ENCODE data around the gene MAP7. TPM values are rescaled to one million over a fixed set of nuclear protein-coding genes. Genes with fewer than 3 reads are reported as not detected.
"Not testable (repeated sequence)": the region's sequence is repeated elsewhere in the genome, so short reads cannot be mapped to it uniquely, and the experiment has no call there.

The MAP7 gene
- polyA plus RNA-seq, 12 donors, result 0.21 to 12.2 (median 0.51) TPM; not detected in 1

DNA sequence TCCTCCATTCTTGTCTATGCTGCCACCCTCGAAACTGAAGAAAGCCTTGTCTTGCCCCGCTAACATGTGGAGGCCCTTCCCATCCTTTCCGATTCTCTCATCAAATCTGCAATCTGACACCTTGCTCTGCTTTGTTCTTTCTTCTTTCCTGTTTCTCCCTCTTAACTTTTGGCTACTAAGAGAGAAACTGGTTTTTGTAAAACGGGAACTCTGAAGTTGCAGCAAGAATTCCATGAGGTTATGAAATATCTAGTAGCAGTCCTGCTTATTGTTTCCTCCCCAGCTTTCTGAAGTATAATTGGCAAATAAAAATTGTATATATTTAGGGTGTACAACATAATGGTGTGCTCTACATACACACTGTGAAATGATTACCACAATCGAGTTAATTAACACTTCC is 80.2 kb downstream of the MAP7 start:
- no peak for DNase-seq

DNA sequence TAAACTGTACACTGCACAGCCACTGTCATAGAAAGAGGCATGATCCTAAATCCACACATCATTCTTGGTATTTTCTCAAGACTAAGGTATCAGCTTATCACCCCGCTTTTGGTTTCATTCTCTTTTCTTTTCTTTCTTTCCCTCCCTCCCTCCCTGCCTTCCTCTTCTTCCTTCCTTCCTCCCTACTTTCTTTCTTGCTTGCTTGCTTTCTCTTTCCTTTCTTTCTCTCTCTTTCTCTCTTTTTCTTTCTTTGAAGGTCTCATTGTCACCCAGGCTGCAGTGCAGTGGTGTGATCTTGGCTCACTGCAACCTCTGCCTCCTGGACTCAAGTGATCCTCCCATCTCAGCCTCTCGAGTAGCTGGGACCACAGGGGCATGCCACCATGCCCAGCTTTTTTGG is 81.1 kb downstream of the MAP7 start:
- no peak for DNase-seq

GRCh38 chr6:136468711-136469110 is 81.5 kb downstream of the MAP7 start:
- DNase-seq, result no peak

DNA sequence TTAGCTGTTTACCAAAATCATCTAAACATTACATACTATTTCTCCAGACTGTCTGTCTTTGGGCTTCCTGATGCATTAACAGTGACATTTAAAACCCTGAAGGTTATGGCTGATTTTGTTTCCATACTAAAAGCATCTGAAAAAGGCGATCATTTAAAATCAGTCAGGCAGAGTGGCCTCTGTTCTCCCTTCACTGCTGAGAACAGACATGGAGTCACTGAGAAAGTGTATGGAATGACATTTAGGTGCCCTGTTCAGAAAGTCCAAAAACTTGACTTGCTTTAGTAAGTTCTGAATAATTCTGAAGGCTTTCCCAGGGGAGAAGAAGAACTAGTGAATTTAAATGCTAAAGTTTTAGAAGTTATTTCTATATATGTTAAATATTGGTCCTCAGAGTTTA is 83.0 kb downstream of the MAP7 start:
- DNase-seq, result no peak

GRCh38 chr6:136466777-136467176 is 83.4 kb downstream of the MAP7 start:
- no peak for DNase-seq

- DNase-seq, result no peak
These were observed 84.4 kb downstream of the MAP7 start for GRCh38 chr6:136465766-136466303.

- no peak for DNase-seq
These were observed 85.3 kb downstream of the MAP7 start for GRCh38 chr6:136464874-136465273.

DNA sequence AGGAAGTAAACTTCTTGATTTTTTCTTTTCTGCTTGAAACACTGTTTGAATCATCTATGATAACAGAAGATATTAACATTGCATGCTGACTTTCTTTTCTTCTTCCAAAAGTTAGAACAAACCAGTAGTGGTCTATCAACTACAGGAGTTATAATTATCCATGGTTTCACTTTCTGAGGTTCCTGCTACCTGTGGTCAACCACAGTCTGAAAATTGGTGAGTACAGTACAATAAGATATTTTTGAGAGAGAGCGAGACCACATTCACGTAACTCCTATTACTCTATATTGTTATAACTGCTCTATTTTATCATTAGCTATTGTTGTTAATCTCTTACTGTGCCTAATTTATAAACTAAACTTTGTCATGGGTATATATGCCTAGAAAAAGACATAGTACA is 86.1 kb downstream of the MAP7 start:
- no peak for DNase-seq

DNA sequence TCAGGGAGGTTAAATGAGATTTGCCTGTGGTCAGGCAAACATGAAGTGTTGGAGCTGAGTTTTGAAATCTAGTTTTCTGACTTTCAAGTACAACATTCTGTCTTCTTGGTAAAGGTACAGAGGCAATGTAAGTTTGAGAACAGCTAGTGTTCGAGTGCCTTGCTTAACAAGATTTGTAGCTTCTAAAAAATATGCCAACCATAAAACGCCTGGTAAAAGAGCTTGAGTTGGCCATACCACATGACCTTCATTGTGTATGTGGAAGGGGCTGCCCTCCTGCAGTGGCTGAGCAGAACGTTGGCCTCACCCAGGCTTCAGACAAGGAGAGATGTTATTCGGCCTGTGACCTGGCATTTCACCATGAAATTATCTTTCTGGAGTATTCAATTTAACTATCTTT is 86.5 kb downstream of the MAP7 start:
- DNase-seq, result no peak

DNA sequence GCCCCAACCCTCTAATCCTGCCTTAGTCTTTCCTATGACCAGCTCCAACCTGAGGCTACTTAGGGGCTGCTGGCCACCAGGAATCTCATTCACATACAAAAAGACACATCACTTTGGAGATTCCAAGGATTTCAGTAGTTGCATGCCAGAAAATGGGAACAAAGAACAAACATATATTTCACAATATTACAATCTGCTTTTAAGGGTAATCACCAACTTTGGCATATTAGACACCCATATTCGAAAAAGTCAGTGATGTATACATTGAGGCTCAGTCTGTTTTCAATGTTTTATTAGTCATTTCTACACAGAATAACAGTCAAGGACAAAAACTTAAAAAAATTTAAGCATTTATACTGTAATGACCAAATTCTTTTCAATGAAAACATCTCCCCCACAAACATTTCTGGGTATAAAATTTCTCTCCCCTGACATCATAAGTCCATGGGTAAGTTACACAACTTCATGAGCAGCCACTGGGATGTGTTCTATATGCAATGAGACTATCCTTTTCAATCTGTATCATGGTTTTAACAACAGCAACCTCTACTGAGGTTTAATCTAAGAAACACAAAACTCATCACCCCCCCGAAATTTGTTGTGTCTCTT is 103.5 kb downstream of the MAP7 start:
- no peak for DNase-seq

DNA sequence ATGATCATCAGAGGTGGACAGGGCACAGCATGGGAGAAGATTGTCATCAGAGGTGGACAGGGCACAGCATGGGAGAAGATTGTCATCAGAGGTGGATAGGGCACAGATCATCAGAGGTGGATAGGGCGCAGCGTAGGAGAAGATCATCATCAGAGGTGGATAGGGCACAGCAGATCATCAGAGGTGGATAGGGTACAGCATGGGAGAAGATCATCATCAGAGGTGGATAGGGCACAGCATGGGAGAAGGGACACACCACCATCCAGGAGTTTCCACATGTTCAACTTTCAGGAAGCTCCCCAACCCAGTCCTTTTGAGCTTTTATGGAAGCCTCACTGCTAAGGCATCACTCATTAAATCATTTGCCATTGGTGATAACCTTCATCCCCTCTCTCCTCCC is 104.1 kb downstream of the MAP7 start:
- no peak for DNase-seq

DNA sequence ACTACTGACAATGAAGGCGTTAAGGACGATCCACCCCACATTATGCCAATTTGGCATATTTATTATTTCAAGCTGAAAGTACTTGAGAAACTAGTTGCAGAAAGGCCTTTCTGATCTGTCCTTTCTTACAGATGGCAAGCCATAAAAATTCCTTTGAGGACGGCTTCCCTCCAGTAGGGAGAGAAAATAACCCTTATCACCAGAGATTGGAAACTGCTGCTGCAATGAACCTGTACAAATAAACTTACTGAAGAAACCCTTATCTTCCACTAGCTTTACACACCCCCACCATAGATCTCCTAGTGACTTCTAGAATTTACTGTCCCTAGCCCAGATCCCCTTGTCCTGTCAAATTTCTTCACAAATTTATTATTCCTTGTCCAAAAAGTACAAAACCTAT is 105.2 kb downstream of the MAP7 start:
- DNase-seq, result no peak

DNA sequence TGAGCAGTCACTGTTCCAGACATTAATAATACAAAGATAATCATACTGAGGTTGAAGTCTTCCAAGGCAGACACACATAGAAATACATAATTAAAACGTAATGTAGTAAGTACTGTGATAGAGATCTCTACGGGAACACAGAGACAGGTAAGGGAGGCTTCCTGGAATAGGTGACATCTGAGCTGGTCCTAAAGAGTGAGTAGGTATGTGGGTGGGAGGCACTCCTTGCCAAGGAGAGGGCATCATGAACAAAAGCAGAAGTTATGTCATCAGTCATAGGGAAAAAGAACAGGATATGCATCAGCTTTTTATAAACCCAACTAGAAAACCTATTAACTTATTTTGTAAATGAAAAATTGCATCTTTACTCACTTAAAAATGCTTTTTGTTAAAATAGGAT is 110.0 kb downstream of the MAP7 start:
- no peak for DNase-seq

- DNase-seq, result no peak
These were observed 110.6 kb downstream of the MAP7 start for GRCh38 chr6:136439514-136440190.

DNA sequence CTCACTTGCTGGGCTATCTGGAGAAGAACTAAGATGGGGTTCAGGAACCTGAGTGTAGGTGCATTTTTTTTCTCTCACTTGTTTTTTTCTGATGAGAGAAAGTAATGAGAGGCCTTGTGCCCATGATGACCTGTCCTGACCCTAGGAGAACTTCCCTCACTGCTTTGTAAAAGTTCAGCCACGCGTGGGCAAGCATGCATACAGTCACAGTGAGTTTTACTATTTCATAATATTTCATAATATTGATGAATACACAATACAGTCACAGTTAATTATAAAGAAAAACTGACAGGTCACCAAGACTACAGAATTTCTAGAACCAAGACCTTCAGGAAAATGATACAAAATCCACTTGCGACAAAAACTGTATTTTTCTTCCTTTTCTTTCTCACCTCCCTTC is 111.8 kb downstream of the MAP7 start:
- DNase-seq, result no peak

GRCh38 chr6:136437246-136437645 is 113.0 kb downstream of the MAP7 start:
- no peak for DNase-seq

GRCh38 chr6:136435101-136435500 is 115.1 kb downstream of the MAP7 start:
- no peak for DNase-seq

DNA sequence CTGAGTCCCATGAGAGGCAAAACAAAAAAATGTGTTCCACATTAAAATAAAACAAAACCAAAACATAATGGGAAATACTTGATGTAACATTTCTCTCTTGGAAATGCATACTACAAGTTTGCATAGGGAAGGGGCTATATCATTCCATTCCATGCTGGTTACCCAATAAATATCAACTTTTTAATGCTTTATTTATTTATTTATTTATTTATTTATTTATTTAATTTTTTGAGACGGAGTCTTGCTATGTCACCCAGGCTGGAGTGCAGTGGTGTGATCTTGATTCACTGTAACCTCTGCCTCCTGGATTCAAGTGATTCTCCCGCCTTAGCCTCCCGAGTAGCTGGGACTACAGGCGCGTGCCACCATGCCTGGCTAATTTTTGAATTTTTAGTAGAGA is 118.9 kb downstream of the MAP7 start:
- not testable (repeated sequence) for DNase-seq

DNA sequence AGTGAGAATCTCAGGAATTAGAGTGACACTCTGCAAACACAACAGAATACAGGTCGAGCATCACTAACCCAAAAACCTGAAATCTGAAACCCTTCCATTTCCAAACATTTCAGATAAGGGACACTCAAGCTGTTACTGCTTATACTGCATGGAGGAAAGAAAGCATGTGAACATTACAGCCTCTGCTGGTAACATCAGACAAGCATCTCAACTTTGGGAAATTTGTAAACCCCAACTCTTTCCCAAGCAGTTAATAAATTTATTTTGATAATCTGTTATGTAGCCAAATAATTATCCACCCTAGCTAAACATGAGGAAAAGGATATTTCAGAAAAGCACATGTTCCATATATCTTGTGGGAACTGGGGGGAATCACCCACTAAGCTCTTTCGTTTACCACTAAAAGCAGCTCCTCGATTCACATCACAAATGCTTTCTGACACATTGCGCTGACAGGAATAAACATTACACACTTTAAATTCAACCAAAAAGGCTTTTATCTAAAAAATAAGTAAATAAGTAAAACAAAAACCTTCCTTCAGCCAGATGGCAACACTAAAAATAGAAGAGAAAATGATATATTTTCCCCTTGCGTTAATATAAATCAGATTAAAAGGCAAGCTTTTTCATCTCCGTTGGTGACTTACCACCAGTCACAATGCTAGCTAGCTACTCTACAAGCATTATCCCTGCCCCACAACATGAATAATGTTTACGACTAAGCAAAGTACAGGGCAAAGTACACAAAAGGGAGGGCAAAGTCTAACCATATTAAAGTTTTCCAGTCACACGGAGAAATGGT is 120.8 kb downstream of the MAP7 start:
- no peak for DNase-seq

DNA sequence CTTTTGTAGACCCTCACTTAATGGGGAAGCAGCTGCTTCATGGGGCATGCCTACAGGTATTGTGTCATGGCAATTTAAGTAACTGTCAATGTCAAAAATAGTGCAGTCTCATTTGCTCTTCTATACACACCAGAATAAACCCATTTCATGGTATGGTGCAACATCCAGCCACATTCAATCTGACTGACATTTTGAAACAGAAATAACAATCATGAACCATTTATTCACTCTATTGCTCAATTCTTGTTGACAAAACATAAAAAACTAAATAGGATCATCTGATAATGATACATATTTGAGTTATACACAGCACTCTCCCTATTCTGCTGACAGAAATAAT is 122.9 kb downstream of the MAP7 start:
- no peak for DNase-seq

DNA sequence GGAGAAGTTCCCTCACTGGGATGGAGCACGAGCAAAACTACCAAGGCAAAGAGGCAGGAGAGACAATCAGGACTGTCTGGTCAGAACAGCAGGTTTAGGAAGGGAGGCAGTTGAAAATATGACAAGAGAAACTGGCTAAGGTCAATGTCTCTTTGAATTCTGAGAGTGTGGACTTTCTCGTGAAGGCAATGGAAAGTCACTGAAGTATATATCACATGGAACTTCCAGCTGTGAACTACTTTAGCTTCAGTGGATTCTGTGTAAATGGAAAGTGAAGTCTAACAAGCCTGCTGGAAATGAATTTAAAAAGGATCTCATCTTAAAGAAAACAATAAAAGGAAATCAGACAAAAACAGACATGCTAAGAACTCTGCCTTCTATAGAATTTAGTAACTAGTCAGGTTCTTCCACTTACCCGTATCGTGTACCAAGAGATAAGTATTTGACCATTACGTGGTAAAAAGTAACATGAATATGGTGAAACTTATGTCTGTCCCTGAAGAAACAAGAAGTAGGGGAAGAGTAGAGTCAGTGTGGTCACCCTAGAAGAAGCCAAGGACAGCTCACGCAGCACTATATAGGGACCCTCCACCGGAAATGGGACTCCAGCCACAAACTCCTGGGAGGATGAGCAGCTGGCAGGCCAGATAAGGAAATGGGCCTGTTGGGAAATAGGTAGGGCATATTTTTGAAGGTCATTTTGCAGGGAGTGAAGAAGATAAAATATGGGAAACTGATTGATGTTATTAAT is 123.4 kb downstream of the MAP7 start:
- DNase-seq, result no peak

DNA sequence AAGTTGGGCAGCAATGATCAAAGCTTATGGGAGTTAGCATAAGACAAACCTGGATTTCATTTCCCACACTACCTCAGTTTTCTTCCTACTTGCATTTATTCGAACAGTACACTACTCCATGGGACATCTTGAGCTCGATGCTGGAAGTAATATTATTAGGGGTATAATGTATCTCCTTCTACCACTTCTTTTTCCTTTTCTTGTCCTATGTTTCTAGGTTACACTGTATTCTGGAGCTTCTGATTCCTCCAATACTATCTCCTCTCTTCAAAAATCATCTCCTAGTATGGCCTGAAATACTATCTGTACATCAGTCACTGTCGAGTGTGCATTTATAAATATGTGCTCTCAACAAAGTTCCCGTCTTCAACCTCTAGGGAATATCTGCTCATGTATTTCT is 124.4 kb downstream of the MAP7 start:
- DNase-seq, result no peak
